IMR-90 (cell line): Measurements from ENCODE around the gene PPEF2. TPM values are rescaled to one million over a fixed set of nuclear protein-coding genes. Genes with fewer than 3 reads are reported as not detected.
A peak's percentile ranks its signal among the peaks of the same experiment; 100 is the strongest.

ENCODE experiments used
- ATAC-seq: fragments of 200-7000 bp; cut with Tn5 transposase; 2 replicates; pipeline ENCODE4 v1.9.1; 2020; ENCODE audit warnings: low read depth, mild to moderate bottlenecking, moderate library complexity
- BruUV-seq: library from RNA; stranded (reverse); fragments of 400-500 nt; replicated peaks from 2 replicates; lab custom pipeline; 2021; lab: Mats Ljungman, UMichigan
- CTCF ChIA-PET: fragments of 300-600 bp; formaldehyde crosslinking; extraction: SDS; loops from one replicate; lab custom pipeline; 2021; ENCODE audit warnings: antibody characterized with exemption; lab: Yijun Ruan, JAX
- POLR2A ChIA-PET: fragments of 300-600 bp; sonication (Branson Sonifier 250); formaldehyde crosslinking; loops from one replicate; lab custom pipeline; 2022; ENCODE audit warnings: antibody characterized with exemption; ENCODE audit not compliant: unreplicated experiment; lab: Charles Lee
- DNase-seq: peaks from one replicate; pipeline ENCODE4 v3.0.0; 2013
- H2AFZ ChIP-seq: replicated peaks from 2 replicates; pipeline ENCODE3; 2013; ENCODE audit warnings: low read length, mild to moderate bottlenecking; ENCODE audit not compliant: poor library complexity
- H2AK5ac ChIP-seq: 2 replicates; pipeline ENCODE4 v1.6.1; 2013; ENCODE audit warnings: low read depth, low read length, inconsistent platforms
- H2AK9ac ChIP-seq: replicated peaks from 2 replicates; pipeline ENCODE3; 2013; ENCODE audit warnings: mild to moderate bottlenecking, low read depth, low read length, moderate library complexity; ENCODE audit not compliant: poor library complexity
- H2BK120ac ChIP-seq: 2 replicates; pipeline ENCODE4 v1.6.1; 2013; ENCODE audit warnings: low read depth, low read length, inconsistent platforms
- H2BK15ac ChIP-seq: 3 replicates; pipeline ENCODE4 v1.6.1; 2013; ENCODE audit warnings: low read depth, low read length, inconsistent platforms
- H2BK20ac ChIP-seq: 2 replicates; pipeline ENCODE4 v1.6.1; 2013; ENCODE audit warnings: low read depth, mild to moderate bottlenecking, inconsistent platforms, low read length, moderate library complexity
- H2BK5ac ChIP-seq: 2 replicates; pipeline ENCODE4 v1.6.1; 2013; ENCODE audit warnings: mild to moderate bottlenecking, low read depth, low read length, inconsistent platforms; ENCODE audit not compliant: poor library complexity, severe bottlenecking
- H3K14ac ChIP-seq: replicated peaks from 2 replicates; pipeline ENCODE4 v1.6.1; 2013; ENCODE audit warnings: low read depth, low read length, inconsistent platforms
- H3K18ac ChIP-seq: 2 replicates; pipeline ENCODE4 v1.6.1; 2013; ENCODE audit warnings: low read depth, low read length, control low read depth
- H3K23ac ChIP-seq: 2 replicates; pipeline ENCODE4 v1.6.1; 2013; ENCODE audit warnings: low read depth, low read length, inconsistent platforms
- H3K27ac ChIP-seq: 2 replicates; pipeline ENCODE4 v1.5.1; 2013; ENCODE audit warnings: mild to moderate bottlenecking, control low read depth, low read length; ENCODE audit not compliant: insufficient read depth
- H3K27me3 ChIP-seq: 2 replicates; pipeline ENCODE4 v1.6.1; 2013; ENCODE audit warnings: low read length; ENCODE audit not compliant: control insufficient read depth, insufficient read depth
- H3K36me3 ChIP-seq: 2 replicates; pipeline ENCODE4 v1.6.1; 2013; ENCODE audit warnings: low read length, mixed read lengths; ENCODE audit not compliant: control insufficient read depth, insufficient read depth
- H3K4ac ChIP-seq: 2 replicates; pipeline ENCODE4 v1.6.1; 2013; ENCODE audit warnings: low read depth, low read length, inconsistent platforms
- H3K4me1 ChIP-seq: 2 replicates; pipeline ENCODE4 v1.6.1; 2013; ENCODE audit warnings: low read length, mixed read lengths; ENCODE audit not compliant: control insufficient read depth, insufficient read depth
- H3K4me2 ChIP-seq: 2 replicates; pipeline ENCODE4 v1.6.1; 2013; ENCODE audit warnings: low read depth, mild to moderate bottlenecking, control low read depth, low read length, moderate library complexity
- H3K4me3 ChIP-seq: 2 replicates; pipeline ENCODE4 v1.5.1; 2013; ENCODE audit warnings: low read depth, mild to moderate bottlenecking, control low read depth, low read length, moderate library complexity; ENCODE audit not compliant: insufficient read depth
- H3K56ac ChIP-seq: 2 replicates; pipeline ENCODE4 v1.6.1; 2013; ENCODE audit warnings: low read length, inconsistent platforms; ENCODE audit not compliant: insufficient read depth; ENCODE audit errors: extremely low read depth
- H3K79me1 ChIP-seq, 2 experiments: 2 replicates each; pipeline ENCODE4 v1.6.1; 2013; ENCODE audit warnings: low read length in 2 of 2, inconsistent platforms in 1 of 2, low read depth in 1 of 2
- H3K9ac ChIP-seq: 2 replicates; pipeline ENCODE4 v1.6.1; 2013; ENCODE audit warnings: low read depth, low read length, control low read depth
- H3K9me1 ChIP-seq: 2 replicates; pipeline ENCODE4 v1.6.1; 2013; ENCODE audit warnings: low read length, inconsistent platforms; ENCODE audit not compliant: insufficient read depth
- H3K9me3 ChIP-seq: 2 replicates; pipeline ENCODE4 v1.6.1; 2013; ENCODE audit warnings: low read length; ENCODE audit not compliant: control insufficient read depth, insufficient read depth
- H4K20me1 ChIP-seq: 2 replicates; pipeline ENCODE4 v1.6.1; 2013; ENCODE audit warnings: low read length, inconsistent platforms; ENCODE audit not compliant: insufficient read depth
- H4K5ac ChIP-seq: 2 replicates; pipeline ENCODE4 v1.6.1; 2013; ENCODE audit warnings: mild to moderate bottlenecking, low read depth, low read length, control low read depth
- H4K8ac ChIP-seq, 2 experiments: 2 replicates each; pipeline ENCODE4 v1.6.1; 2013; ENCODE audit warnings: low read depth in 2 of 2, low read length in 2 of 2, control low read depth in 1 of 2, inconsistent platforms in 1 of 2
- H4K91ac ChIP-seq: 2 replicates; pipeline ENCODE4 v1.6.1; 2013; ENCODE audit warnings: low read depth, low read length, inconsistent platforms; ENCODE audit not compliant: insufficient read depth
- CEBPB ChIP-seq: IDR thresholded peaks from 2 replicates; pipeline ENCODE4 v1.6.1; 2012; ENCODE audit warnings: low read depth, low read length, improper control_type of control experiment
- NFE2L2 ChIP-seq: fragments of 150-350 bp; IDR thresholded peaks from 2 replicates; pipeline ENCODE4 v1.6.1; 2016; ENCODE audit warnings: low read depth, mild to moderate bottlenecking, low read length
- POLR2A ChIP-seq: IDR thresholded peaks from 2 replicates; pipeline ENCODE4 v1.6.1; 2012; ENCODE audit warnings: mild to moderate bottlenecking, low read depth, low read length
- WGBS, 2 experiments: methylation state at CpG; one replicate each; pipeline versions ENCODE4 v1.1.5 to v1.1.7; 2013; ENCODE audit warnings: missing lambda C conversion rate in 2 of 2; ENCODE audit not compliant: insufficient read length in 1 of 2; ENCODE audit errors: extremely low coverage in 2 of 2; 5-methylcytosine and 5-hydroxymethylcytosine counted together
- dilution Hi-C: fragments of 300-500 bp; cut with HindIII; formaldehyde crosslinking; loops from one replicate; pipeline ENCODE4 v1.14.3; 2018; ENCODE audit warnings: low sequenced_read_pairs; ENCODE audit not compliant: unreplicated experiment
- in situ Hi-C: fragments of 300-500 bp; cut with MboI; formaldehyde crosslinking; loops from 3 replicates; pipeline ENCODE4 v1.14.3; 2019; ENCODE audit warnings: low sequenced_read_pairs, inconsistent platforms, mixed read lengths
- intact Hi-C: fragments of 100-400 bp; cut with micrococcal nuclease; formaldehyde crosslinking; loops from 2 replicates; pipeline ENCODE4 v1.10.0; 2022
- polyA plus RNA-seq, 3 experiments: library from polyadenylated mRNA; depleted of rRNA; stranded (reverse); fragments of >200 nt; gene quantifications; 2 replicates each; pipeline ENCODE4 v1.2.3, GENCODE V29; 2012; ENCODE audit warnings: low replicate concordance in 1 of 3
- total RNA-seq: library from RNA; depleted of rRNA; stranded (reverse); fragments of >200 nt; gene quantifications from 2 replicates; pipeline ENCODE4 v1.2.3, GENCODE V29; 2012

Gene PPEF2
- total and polyA plus RNA-seq, 2 of the 4 experiments (the other 2 are of a cell fraction): not detected

DNA sequence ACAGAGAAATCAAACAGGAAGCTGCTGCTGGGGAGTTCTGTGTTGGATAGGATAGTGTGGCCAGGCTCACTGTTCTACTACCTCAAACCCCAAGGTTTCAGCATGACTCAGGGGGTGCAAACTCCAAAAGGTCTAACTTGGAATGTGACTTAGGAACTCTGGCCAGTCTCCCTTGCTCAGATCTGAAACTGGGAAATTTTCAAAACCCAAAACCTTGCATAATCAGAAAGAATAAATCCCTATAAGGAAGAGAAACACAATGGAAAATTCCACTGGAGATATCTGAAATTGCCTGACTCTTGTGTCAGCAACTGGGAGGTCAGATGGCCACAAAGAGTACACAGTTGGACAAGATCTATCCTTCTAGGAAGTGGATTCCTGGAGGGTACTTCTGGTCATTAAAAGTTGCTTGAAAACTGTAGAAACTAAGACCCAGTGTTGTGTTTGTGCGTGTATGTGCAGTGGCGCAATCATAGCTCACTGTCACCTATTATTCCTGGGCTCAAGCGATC lies 58.0 kb downstream of the PPEF2 start:
- TF ChIP-seq CEBPB: peak; percentile 63
- TF ChIP-seq POLR2A: no peak
- TF ChIP-seq NFE2L2: 0 out of 2 replicates have a peak, but pooled peaks have one; percentile 24
- peak; percentile 91 for ATAC-seq
- Histone ChIP-seq H3K14ac (peak overlapping the region; percentile 39), H3K4me3 (no peak overlapping the region), H4K8ac (peak overlapping the region; percentile 65 to 94; a peak in 3 of 4 replicates), H4K91ac (peak overlapping the region; percentile 75), H4K20me1 (no peaks in the 10 kb centered on the region), H2BK120ac (peak overlapping the region; percentile 94), H2BK15ac (peak overlapping the region; percentile 67; the same call in 2 of the 3 replicates), H3K27me3 (no peaks in the 10 kb centered on the region), H3K23ac (peak overlapping the region; percentile 1; the same call in 1 of the 2 replicates), H3K4me1 (peaks cover 12% of the 10 kb centered on the region), H3K79me1 (no peaks in the 10 kb centered on the region), H2BK20ac (peak overlapping the region; percentile 89), H4K5ac (peak overlapping the region; percentile 75), H3K27ac (peak overlapping the region; percentile 94), H2AFZ (no peak overlapping the region), H3K4ac (peak overlapping the region; percentile 94), H3K36me3 (no peaks in the 10 kb centered on the region), H2AK9ac (no peak overlapping the region), H3K18ac (peak overlapping the region; percentile 92), H2BK5ac (peak overlapping the region; percentile 68), H3K9me3 (no peaks in the 10 kb centered on the region), H3K4me2 (peak overlapping the region; percentile 48), H2AK5ac (peak overlapping the region; percentile 72), H3K9ac (0 out of 2 replicates have a peak overlapping the region, but pooled peaks have one; percentile 1), H3K56ac (peak overlapping the region; percentile 82), H3K9me1 (peaks cover 3% of the 10 kb centered on the region; the same call in 1 of the 2 replicates)
- no TSS peak for BruUV-seq
- WGBS, 2 experiments: 90% methylated on average over 2 of the region's 3 CpGs; no CpG with 5 or more reads in 1 of the 2 experiments
- POLR2A ChIA-PET: interaction anchor here (0.7 kb wide), 1 partner anchor 19 kb away, joined by 4 read pairs; no protein-coding TSS in a partner anchor
- CTCF ChIA-PET: no interaction called here
- in situ Hi-C loops: no loop called here
- intact Hi-C loops: no loop called here
- dilution Hi-C loops: no loop called here
- DNase-seq: peak; percentile 96
